ENCODE data around the gene TMEM117. TPM values are rescaled to one million over a fixed set of nuclear protein-coding genes. Genes with fewer than 3 reads are reported as not detected.

Gene TMEM117
- total RNA-seq, 1 experiment from 2014 or later, result 12.6 TPM

- no peaks in the 10 kb centered on the region for H3K27me3 ChIP-seq
- no peak for DNase-seq
- H3K9me3 ChIP-seq (replicated peaks), result no peaks in the 10 kb centered on the region
- H3K4me3 ChIP-seq, result no peak overlapping the region
- H3K4me1 ChIP-seq, result no peaks in the 10 kb centered on the region
- H3K36me3 ChIP-seq, result no peaks in the 10 kb centered on the region
- H3K27ac ChIP-seq, result no peak overlapping the region
Observed at GRCh38 chr12:44384136-44384535, 548.3 kb downstream of the TMEM117 start.

GRCh38 chr12:44385964-44386363 lies 550.1 kb downstream of the TMEM117 start:
- no peaks in the 10 kb centered on the region for H3K27me3 ChIP-seq
- H3K36me3 ChIP-seq, result no peaks in the 10 kb centered on the region
- H3K4me3 ChIP-seq, result no peak overlapping the region
- DNase-seq, result no peak
- H3K27ac ChIP-seq, result no peak overlapping the region
- H3K9me3 ChIP-seq (replicated peaks), result no peaks in the 10 kb centered on the region
- H3K4me1 ChIP-seq, result no peaks in the 10 kb centered on the region

- H3K4me1 ChIP-seq, result no peaks in the 10 kb centered on the region
- no peaks in the 10 kb centered on the region for H3K9me3 ChIP-seq (replicated peaks)
- no peak for DNase-seq
- no peak overlapping the region for H3K4me3 ChIP-seq
- H3K36me3 ChIP-seq, result no peaks in the 10 kb centered on the region
- H3K27ac ChIP-seq, result no peak overlapping the region
- no peaks in the 10 kb centered on the region for H3K27me3 ChIP-seq
Observed at GRCh38 chr12:44387581-44387980, 551.7 kb downstream of the TMEM117 start.

- DNase-seq, result no peak
- Histone ChIP-seq H3K4me1 (no peaks in the 10 kb centered on the region), H3K27ac (no peak overlapping the region), H3K9me3 (replicated peaks) (no peaks in the 10 kb centered on the region), H3K36me3 (no peaks in the 10 kb centered on the region), H3K27me3 (no peaks in the 10 kb centered on the region), H3K4me3 (no peak overlapping the region)
Observed at GRCh38 chr12:44389038-44389437, 553.2 kb downstream of the TMEM117 start.

GRCh38 chr12:44389896-44390295 lies 554.0 kb downstream of the TMEM117 start:
- no peaks in the 10 kb centered on the region for H3K4me1 ChIP-seq
- no peaks in the 10 kb centered on the region for H3K27me3 ChIP-seq
- H3K27ac ChIP-seq, result no peak overlapping the region
- DNase-seq, result no peak
- no peak overlapping the region for H3K4me3 ChIP-seq
- H3K9me3 ChIP-seq (replicated peaks), result no peaks in the 10 kb centered on the region
- no peaks in the 10 kb centered on the region for H3K36me3 ChIP-seq

- H3K4me1 ChIP-seq, result no peaks in the 10 kb centered on the region
- no peak for DNase-seq
- no peaks in the 10 kb centered on the region for H3K27me3 ChIP-seq
- H3K9me3 ChIP-seq (replicated peaks), result no peaks in the 10 kb centered on the region
- no peak overlapping the region for H3K4me3 ChIP-seq
- no peaks in the 10 kb centered on the region for H3K36me3 ChIP-seq
- no peak overlapping the region for H3K27ac ChIP-seq
Observed at GRCh38 chr12:44397631-44398030, 561.8 kb downstream of the TMEM117 start.

GRCh38 chr12:44403185-44403584 lies 567.3 kb downstream of the TMEM117 start:
- no peak overlapping the region for H3K27ac ChIP-seq
- H3K4me1 ChIP-seq, result no peaks in the 10 kb centered on the region
- no peak for DNase-seq
- H3K4me3 ChIP-seq, result no peak overlapping the region
- H3K36me3 ChIP-seq, result no peaks in the 10 kb centered on the region
- H3K9me3 ChIP-seq (replicated peaks), result no peaks in the 10 kb centered on the region
- no peaks in the 10 kb centered on the region; the same call in 1 of the 2 replicates for H3K27me3 ChIP-seq

- peaks cover 3% of the 10 kb centered on the region; the same call in 1 of the 2 replicates for H3K27me3 ChIP-seq
- DNase-seq, result no peak
Observed at GRCh38 chr12:44405297-44405696, 569.4 kb downstream of the TMEM117 start.

GRCh38 chr12:44422559-44422958 lies 586.7 kb downstream of the TMEM117 start:
- H3K27ac ChIP-seq, result no peak overlapping the region
- no peaks in the 10 kb centered on the region for H3K9me3 ChIP-seq (replicated peaks)
- H3K4me3 ChIP-seq, result no peak overlapping the region
- no peaks in the 10 kb centered on the region for H3K4me1 ChIP-seq
- H3K27me3 ChIP-seq, result no peaks in the 10 kb centered on the region
- no peak for DNase-seq
- H3K36me3 ChIP-seq, result no peaks in the 10 kb centered on the region

More at GRCh38 chr12:44405297-44405696, 569.4 kb downstream of the TMEM117 start:
- Histone ChIP-seq H3K27ac (no peak overlapping the region), H3K4me1 (no peaks in the 10 kb centered on the region), H3K36me3 (no peaks in the 10 kb centered on the region), H3K9me3 (replicated peaks) (no peaks in the 10 kb centered on the region), H3K4me3 (no peak overlapping the region)

GRCh38 chr12:44428825-44429224 lies 592.9 kb downstream of the TMEM117 start:
- H3K9me3 ChIP-seq (replicated peaks), result no peaks in the 10 kb centered on the region
- H3K4me3 ChIP-seq, result no peak overlapping the region
- no peak overlapping the region for H3K27ac ChIP-seq
- H3K36me3 ChIP-seq, result no peaks in the 10 kb centered on the region
- H3K27me3 ChIP-seq, result no peaks in the 10 kb centered on the region
- DNase-seq, result peak in 1 of 2 experiments; percentile 5
- H3K4me1 ChIP-seq, result no peaks in the 10 kb centered on the region

- Histone ChIP-seq H3K4me1 (no peaks in the 10 kb centered on the region), H3K27me3 (no peaks in the 10 kb centered on the region), H3K36me3 (no peaks in the 10 kb centered on the region), H3K9me3 (replicated peaks) (no peaks in the 10 kb centered on the region), H3K4me3 (no peak overlapping the region), H3K27ac (no peak overlapping the region)
- no peak for DNase-seq
Observed at GRCh38 chr12:44431647-44432343, 595.9 kb downstream of the TMEM117 start.

- DNase-seq, result no peak
- Histone ChIP-seq H3K27ac (no peak overlapping the region), H3K4me1 (no peaks in the 10 kb centered on the region), H3K36me3 (no peaks in the 10 kb centered on the region), H3K9me3 (replicated peaks) (no peaks in the 10 kb centered on the region), H3K4me3 (no peak overlapping the region), H3K27me3 (no peaks in the 10 kb centered on the region)
Observed at GRCh38 chr12:44433659-44434058, 597.8 kb downstream of the TMEM117 start.

GRCh38 chr12:44436756-44437155 lies 600.9 kb downstream of the TMEM117 start:
- Histone ChIP-seq H3K36me3 (no peaks in the 10 kb centered on the region), H3K4me1 (no peaks in the 10 kb centered on the region), H3K4me3 (no peak overlapping the region), H3K9me3 (replicated peaks) (no peaks in the 10 kb centered on the region), H3K27ac (no peak overlapping the region), H3K27me3 (no peaks in the 10 kb centered on the region)
- DNase-seq, result no peak

Data from SJCRH30 (cell line).